ENCODE results near the gene HIVEP3.

- no peak for TF ChIP-seq NFATC4 (CRISPR knock-in tag; IDR thresholded peaks at IDR 0.05)
- TF ChIP-seq CREB1 (CRISPR knock-in tag; IDR thresholded peaks at IDR 0.05): no peak
- TF ChIP-seq GABPB1 (CRISPR knock-in tag; IDR thresholded peaks at IDR 0.05): no peak
- no peak for TF ChIP-seq CTCF (IDR thresholded peaks at IDR 0.05)
- TF ChIP-seq MAX (CRISPR knock-in tag; IDR thresholded peaks at IDR 0.05): no peak
- TF ChIP-seq NR2C2 (CRISPR knock-in tag; IDR thresholded peaks at IDR 0.05): no peak
- TF ChIP-seq TEAD4 (CRISPR knock-in tag; IDR thresholded peaks at IDR 0.05): no peak
- TF ChIP-seq USF2 (CRISPR knock-in tag; IDR thresholded peaks at IDR 0.05): no peak
- no peak for TF ChIP-seq E2F1 (CRISPR knock-in tag; IDR thresholded peaks at IDR 0.05)
- no peak for TF ChIP-seq ATF6 (CRISPR knock-in tag; IDR thresholded peaks at IDR 0.05)
- TF ChIP-seq IRF1 (CRISPR knock-in tag; IDR thresholded peaks at IDR 0.05): no peak
- no peak for TF ChIP-seq SP1 (CRISPR knock-in tag; conservative IDR thresholded peaks at IDR 0.05)
- no peak for TF ChIP-seq ZNF121 (CRISPR knock-in tag; IDR thresholded peaks at IDR 0.05)
These were observed 353.8 kb downstream of the HIVEP3 start for GRCh38 chr1:41564741-41565475.

Measured in WTC11 (cell line).